Limb (tissue), 2 donors: ENCODE data around the gene DNAH14.
"Not testable (repeated sequence)": the region's sequence is repeated elsewhere in the genome, so short reads cannot be mapped to it uniquely, and the experiment has no call there.

ENCODE experiments used
- DNase-seq, 2 donors: peaks; one replicate each; pipeline ENCODE4 v3.0.0-alpha.2; 2016; ENCODE audit errors: extremely low spot score in 2 of 2

The DNAH14 gene

GRCh38 chr1:225147791-225148190 lies 218.3 kb downstream of the DNAH14 start:
- DNase-seq: not testable (repeated sequence)

- no peak for DNase-seq
These were observed 222.6 kb downstream of the DNAH14 start for GRCh38 chr1:225152061-225152460.

- DNase-seq: no peak
These were observed 226.1 kb downstream of the DNAH14 start for GRCh38 chr1:225155555-225155954.

DNA sequence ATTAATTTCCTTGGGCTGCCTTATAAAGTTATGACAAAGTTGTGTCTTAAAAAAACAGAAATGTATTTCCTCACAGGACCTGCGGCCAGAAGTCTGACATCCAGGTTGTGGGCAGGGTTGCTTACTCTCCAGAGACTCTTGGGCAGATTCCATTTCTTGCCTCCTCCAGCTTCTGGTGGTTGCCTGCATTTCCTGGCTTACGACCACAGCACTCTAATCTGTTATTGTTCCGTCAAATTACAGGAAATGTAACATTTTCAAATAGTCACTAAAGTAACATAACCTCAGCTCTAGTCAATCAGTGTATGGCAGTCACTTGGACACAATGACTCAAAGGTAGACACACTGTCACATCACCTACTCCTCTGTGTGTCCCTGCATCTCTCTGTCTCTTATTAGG lies 226.8 kb downstream of the DNAH14 start:
- no peak for DNase-seq

DNA sequence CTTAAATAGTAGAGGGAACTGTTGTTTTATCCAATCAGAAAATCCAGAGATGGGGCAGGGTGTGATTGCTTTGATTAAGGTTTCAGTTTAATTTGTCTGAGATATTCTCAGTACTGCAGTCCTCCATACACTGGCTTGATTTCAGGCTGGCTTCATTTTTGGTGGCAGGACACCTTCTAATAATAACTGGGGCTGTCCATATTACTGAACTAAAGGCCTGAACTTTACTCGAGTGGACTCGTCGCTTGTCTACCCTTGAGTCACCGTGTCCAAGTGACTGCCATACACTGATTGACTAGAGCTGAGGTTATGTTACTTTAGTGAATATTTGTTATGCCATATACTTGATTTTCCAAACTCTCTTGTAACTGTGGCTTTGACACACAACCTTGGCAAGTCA lies 228.8 kb downstream of the DNAH14 start:
- DNase-seq: no peak

GRCh38 chr1:225159793-225160192 lies 230.3 kb downstream of the DNAH14 start:
- DNase-seq: no peak

- not testable (repeated sequence) for DNase-seq
These were observed 247.9 kb downstream of the DNAH14 start for GRCh38 chr1:225177409-225177808.

- no peak for DNase-seq
These were observed 250.2 kb downstream of the DNAH14 start for GRCh38 chr1:225179686-225180085.

DNA sequence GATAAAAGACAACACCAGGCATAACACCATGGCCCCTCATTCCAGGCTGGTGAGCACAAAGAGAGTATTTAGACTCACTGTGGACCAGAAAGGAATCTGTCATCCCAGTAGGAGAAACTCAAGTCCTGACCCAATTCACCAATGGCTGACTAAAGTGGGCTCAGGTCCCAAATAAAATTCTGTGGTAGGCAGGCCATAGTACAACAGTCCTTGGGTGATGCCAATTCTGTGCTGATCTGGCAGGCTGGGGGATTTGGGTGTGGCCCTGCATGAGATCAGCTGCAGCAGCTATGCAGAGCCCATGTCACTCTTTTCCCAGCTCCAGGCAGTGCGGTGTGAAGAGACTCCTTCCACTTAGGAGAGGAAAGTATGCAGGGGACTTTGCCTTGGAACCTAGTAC lies 253.2 kb downstream of the DNAH14 start:
- DNase-seq: no peak

DNA sequence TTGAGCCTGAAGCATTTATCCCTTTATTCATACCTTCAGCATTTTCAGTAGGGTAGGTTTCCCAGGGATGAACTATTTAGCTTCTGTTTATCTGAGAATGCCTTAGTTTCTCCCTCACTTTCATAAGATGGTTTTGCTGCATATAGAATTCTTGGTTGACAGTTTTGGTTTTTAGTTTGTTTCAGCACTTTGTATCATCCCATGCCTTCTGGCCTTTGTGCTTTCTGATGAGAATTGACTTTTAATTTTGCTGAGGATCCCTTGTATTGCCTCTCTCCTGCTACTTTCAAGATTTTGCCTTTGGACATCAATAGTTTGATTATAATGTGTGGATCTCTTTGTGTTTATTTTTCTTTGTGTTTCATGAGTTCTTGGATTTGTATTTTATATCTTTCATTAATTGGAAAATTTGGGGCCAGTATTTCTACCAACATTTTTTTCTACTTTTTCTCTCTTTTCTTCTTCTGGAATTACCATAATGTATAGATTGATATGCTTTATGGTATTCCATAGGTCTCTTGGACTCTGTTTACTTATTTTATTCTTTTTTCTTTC lies 261.8 kb downstream of the DNAH14 start:
- DNase-seq: no peak

DNA sequence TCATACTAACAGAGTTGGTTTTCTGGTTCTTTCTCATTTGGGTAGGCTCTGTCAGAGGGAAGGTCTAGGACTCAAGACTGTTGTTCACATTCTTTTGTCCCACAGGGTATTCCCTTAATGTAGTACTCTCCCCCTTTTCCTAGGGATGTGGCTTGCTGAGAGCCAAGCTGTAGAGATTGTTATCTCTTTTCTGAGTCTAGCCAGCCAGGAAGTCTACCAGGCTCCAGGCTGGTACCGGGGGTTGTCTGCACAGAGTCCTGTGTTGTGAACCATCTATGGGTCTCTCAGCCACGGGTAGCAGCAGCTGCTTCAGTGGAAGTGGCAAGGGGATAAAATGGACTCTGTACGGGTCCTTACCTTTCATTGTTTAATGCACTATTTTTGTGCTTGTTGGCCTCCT lies 272.0 kb downstream of the DNAH14 start:
- DNase-seq: no peak

- DNase-seq: no peak
These were observed 278.3 kb downstream of the DNAH14 start for GRCh38 chr1:225207791-225208190.

DNA sequence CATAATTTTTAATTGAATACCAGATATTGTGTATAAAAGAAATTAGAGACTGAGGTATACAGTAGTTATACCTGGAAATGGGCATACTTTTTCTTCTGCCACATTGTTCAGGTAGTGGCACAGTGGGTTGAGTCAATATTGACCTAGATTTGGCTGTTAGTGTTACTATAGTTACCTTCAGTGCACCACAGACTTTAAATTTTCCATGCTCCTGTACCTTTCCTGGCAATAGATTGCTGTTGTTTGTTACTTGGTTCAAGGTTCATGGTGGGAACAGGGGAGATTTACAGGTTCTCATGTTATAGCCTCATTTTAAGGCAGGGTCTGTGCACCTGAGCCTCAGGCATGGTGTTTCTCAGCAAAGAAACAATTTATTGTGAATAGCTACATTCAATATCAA lies 279.7 kb downstream of the DNAH14 start:
- no peak for DNase-seq

DNA sequence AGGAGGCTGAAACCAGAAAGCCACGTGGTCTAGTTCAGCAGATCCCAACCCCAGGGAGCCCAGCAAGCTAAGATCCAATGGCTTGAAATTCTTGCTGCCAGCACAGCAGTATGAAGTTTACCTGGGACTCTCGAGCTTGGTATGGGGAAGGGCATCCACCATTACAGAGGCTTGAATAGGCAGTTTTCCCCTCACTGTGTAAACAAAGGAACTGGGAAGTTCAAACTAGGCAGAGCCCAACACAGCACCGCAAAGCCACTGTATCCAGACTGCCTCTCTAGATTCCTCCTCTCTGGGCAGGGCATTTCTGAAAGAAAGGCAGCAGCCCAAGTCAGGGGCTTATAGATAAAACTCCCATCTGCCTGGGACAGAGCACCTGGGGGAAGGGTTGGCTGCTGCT lies 280.7 kb downstream of the DNAH14 start:
- not testable (repeated sequence) for DNase-seq

- not testable (repeated sequence) for DNase-seq
These were observed 282.4 kb downstream of the DNAH14 start for GRCh38 chr1:225211694-225212442.

DNA sequence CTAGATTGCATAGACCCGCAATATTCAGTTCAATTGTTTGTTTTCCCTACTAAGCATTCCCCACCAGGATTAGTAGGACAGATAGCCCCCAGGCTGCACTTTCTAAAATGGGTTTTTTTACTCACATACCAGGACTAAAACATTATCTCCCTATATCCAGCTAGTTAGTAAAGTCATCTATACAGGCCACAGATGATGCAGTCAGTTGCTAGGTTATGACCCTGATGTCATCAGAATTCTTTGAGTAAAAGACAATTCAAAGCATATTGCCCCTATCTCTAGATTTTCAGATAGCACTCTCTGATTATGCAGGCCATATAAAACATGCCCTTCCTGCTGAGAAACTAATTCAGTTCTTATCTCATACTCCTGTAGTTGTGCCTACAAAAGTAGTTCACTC lies 294.8 kb downstream of the DNAH14 start:
- no peak for DNase-seq

DNA sequence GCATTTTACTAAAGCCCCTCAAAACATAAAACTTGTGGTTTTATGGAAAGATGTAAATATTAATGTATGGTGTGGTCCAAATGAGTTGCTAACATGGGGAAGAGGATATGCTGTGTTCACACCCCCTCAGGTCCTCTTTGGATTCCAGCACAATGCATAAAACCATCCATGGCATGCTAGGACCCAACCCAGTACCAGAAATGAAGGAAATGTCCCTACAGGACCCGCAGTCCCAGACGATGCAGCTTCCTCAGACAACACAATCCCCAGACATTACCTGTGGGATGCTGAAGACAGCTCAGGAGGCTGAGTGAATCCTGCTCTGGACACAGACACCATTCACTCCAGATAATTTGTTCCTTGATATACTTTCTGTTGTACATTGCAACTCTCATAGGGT lies 296.2 kb downstream of the DNAH14 start:
- DNase-seq: no peak

GRCh38 chr1:225228871-225229303 lies 299.4 kb downstream of the DNAH14 start:
- no peak for DNase-seq

- DNase-seq: not testable (repeated sequence)
These were observed 300.0 kb downstream of the DNAH14 start for GRCh38 chr1:225229429-225229828.

- no peak for DNase-seq
These were observed 301.0 kb downstream of the DNAH14 start for GRCh38 chr1:225230483-225230882.

DNA sequence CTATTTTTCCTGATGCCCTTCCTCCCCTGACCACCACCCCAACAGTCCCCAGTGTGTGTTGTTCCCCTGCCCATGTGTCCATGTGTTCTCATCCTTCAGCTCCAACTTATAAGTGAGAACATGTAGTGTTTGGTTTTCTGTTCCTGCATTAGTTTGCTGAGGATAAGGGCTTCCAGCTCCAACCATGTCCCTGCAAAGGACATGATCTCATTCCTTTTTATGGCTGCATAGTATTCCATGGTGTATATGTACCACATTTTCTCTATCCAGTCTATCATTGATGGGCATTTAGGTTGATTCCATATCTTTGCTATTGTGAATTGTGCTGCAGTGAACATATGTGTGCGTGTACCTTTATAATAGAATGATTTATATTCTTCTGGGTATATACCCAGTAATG lies 303.5 kb downstream of the DNAH14 start:
- not testable (repeated sequence) for DNase-seq

DNA sequence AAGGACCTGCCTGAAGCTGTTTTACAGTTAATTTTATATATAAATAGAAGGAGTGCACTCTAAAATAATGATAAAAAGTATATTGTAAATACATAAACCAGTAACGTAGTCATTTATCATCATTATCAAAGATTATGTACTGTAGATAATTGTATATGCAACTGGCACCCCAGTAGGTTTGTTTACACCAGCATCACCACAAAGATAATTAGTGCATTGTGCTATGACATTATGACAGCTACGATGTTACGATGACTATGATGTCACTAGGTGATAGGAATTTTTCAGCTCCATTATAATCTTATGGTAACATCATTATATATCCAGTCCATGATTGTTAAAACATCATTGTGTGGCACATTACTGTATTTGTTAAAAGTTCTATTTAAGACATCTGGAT lies 313.1 kb downstream of the DNAH14 start:
- no peak for DNase-seq

- DNase-seq: no peak
These were observed 321.0 kb downstream of the DNAH14 start for GRCh38 chr1:225250432-225250831.
